Testis (tissue), 2 donors: ENCODE results near the gene GABARAP.

Source experiments
- CTCF ChIP-seq, 3 experiments: fragments of 450-650 bp in 2 of 3; fragments of 200-600 bp in 1 of 3; sonication (generic) in 1 of 3; IDR thresholded peaks; one replicate each; pipeline ENCODE4 v1.5.1; 2016 to 2019; ENCODE audit warnings: antibody characterized with exemption in 3 of 3, mild to moderate bottlenecking in 2 of 3, moderate library complexity in 1 of 3
- POLR2A ChIP-seq: fragments of 450-650 bp; IDR thresholded peaks from one replicate; pipeline ENCODE4 v1.6.1; 2017; ENCODE audit warnings: antibody characterized with exemption, mild to moderate bottlenecking, moderate library complexity

DNA sequence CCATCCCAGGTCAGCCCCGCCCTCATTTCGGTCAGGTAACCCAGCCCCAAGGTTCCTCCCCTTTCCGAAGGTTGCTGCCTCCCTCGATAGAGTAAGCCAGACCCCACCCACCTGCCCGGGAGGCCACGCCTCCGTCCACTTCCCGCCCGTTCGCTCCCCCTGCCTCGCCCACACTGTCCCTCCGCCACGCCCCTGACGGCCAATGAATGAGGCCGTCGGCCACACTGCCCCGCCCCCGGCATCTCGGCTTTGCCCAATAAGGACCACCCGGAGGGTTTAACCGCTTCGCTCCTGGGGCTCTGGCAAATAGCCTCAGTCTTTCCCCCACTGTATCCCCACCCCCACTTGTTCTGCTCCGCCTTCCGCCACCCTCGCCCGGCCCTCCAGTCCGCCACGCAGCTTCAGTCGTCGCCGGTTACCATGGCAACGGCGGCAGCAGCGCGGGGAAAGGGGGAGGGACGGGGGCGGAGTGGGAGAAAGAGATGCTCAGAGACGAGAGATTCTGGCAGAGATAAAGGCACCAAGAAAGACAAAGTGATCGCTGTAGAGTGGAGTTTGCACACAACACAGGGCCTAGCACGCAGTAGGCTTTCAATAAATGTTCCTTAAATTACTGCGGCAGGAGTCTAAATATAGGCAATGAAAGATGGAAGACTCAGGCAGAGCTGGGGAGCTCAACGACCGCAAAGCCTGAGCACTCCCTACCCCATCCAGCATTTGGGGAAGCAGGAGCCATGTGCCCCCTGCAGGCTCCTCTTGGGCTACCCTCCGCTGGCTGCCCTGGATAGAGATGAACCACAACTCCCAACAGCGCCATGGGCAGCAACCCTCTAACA lies 27.7 kb downstream of the GABARAP start:
- TF ChIP-seq CTCF (IDR thresholded peaks at IDR 0.05) (peak; percentile 10 to 42 (median 13)), POLR2A (no peak)
